Dermis microvascular lymphatic vessel endothelial cell (primary cell): Measurements from ENCODE around the gene MICU1. TPM values are rescaled to one million over a fixed set of nuclear protein-coding genes. Genes with fewer than 3 reads are reported as not detected.
"Not testable (repeated sequence)": the region's sequence is repeated elsewhere in the genome, so short reads cannot be mapped to it uniquely, and the experiment has no call there.

Experiments
- DNase-seq, 2 donors: peaks; one replicate each; pipeline versions ENCODE4 v3.0.0 to v3.0.0-alpha.2; 2010; ENCODE audit warnings: low read depth in 2 of 2
- total RNA-seq: library from RNA; depleted of rRNA; stranded (reverse); fragments of >200 nt; gene quantifications from 2 replicates; pipeline ENCODE4 v1.2.1, GENCODE V29; 2014

Gene MICU1
- total RNA-seq, 1 donor from 2014 or later = 30.7 TPM

- no peak for DNase-seq
Measured at GRCh38 chr10:72455889-72456595, 169.8 kb downstream of the MICU1 start.

- no peak for DNase-seq
Measured at GRCh38 chr10:72449941-72450441, 175.9 kb downstream of the MICU1 start.

- no peak for DNase-seq
Measured at GRCh38 chr10:72445851-72446250, 180.0 kb downstream of the MICU1 start.

- DNase-seq = not testable (repeated sequence)
Measured at GRCh38 chr10:72442969-72443368, 182.9 kb downstream of the MICU1 start.

- no peak for DNase-seq
Measured at GRCh38 chr10:72435570-72435969, 190.3 kb downstream of the MICU1 start.

GRCh38 chr10:72430936-72431335 is 194.9 kb downstream of the MICU1 start:
- not testable (repeated sequence) for DNase-seq

GRCh38 chr10:72429931-72430330 is 195.9 kb downstream of the MICU1 start:
- DNase-seq = no peak

- peak in 1 of 2 donors; percentile 3 for DNase-seq
Measured at GRCh38 chr10:72426986-72427385, 198.9 kb downstream of the MICU1 start.

- DNase-seq = no peak
Measured at GRCh38 chr10:72425133-72425532, 200.7 kb downstream of the MICU1 start.

- DNase-seq = peak in 1 of 2 donors; percentile 61
Measured at GRCh38 chr10:72424561-72424960, 201.3 kb downstream of the MICU1 start.

GRCh38 chr10:72423426-72423825 is 202.5 kb downstream of the MICU1 start:
- no peak for DNase-seq

- no peak for DNase-seq
Measured at GRCh38 chr10:72421885-72422540, 203.9 kb downstream of the MICU1 start.

GRCh38 chr10:72419241-72419640 is 206.6 kb downstream of the MICU1 start:
- no peak for DNase-seq

GRCh38 chr10:72418679-72419078 is 207.2 kb downstream of the MICU1 start:
- DNase-seq = no peak

- no peak for DNase-seq
Measured at GRCh38 chr10:72417971-72418370, 207.9 kb downstream of the MICU1 start.

- DNase-seq = no peak
Measured at GRCh38 chr10:72416661-72417060, 209.2 kb downstream of the MICU1 start.

GRCh38 chr10:72414642-72415041 is 211.2 kb downstream of the MICU1 start:
- no peak for DNase-seq

GRCh38 chr10:72409167-72409566 is 216.7 kb downstream of the MICU1 start:
- no peak for DNase-seq

- no peak for DNase-seq
Measured at GRCh38 chr10:72407927-72408600, 217.8 kb downstream of the MICU1 start.

GRCh38 chr10:72407471-72407870 is 218.4 kb downstream of the MICU1 start:
- no peak for DNase-seq

- not testable (repeated sequence) for DNase-seq
Measured at GRCh38 chr10:72395581-72395980, 230.3 kb downstream of the MICU1 start.

GRCh38 chr10:72392571-72392970 is 233.3 kb downstream of the MICU1 start:
- no peak for DNase-seq
